GM21528 (cell line): ENCODE measurements around the gene PSMD10.

Source experiments
- ATAC-seq: cut with Tn5 transposase; IDR thresholded peaks from one replicate; pipeline ENCODE4 v1.9.1; 2021; ENCODE audit warnings: mild to moderate bottlenecking, moderate library complexity; ENCODE audit not compliant: unreplicated experiment, low FRiP score

Gene PSMD10

GRCh38 chrX:108091264-108091877 lies at the start of gene PSMD10, which contains the start of gene ATG4A:
Gene PSMD10 (minus strand): TSS chrX:108091542. CDS start chrX:108091520, 22 bp downstream.
Gene ATG4A (plus strand): TSS chrX:108091778. CDS start chrX:108091827, 49 bp downstream.
- peak; percentile 98 for ATAC-seq

DNA sequence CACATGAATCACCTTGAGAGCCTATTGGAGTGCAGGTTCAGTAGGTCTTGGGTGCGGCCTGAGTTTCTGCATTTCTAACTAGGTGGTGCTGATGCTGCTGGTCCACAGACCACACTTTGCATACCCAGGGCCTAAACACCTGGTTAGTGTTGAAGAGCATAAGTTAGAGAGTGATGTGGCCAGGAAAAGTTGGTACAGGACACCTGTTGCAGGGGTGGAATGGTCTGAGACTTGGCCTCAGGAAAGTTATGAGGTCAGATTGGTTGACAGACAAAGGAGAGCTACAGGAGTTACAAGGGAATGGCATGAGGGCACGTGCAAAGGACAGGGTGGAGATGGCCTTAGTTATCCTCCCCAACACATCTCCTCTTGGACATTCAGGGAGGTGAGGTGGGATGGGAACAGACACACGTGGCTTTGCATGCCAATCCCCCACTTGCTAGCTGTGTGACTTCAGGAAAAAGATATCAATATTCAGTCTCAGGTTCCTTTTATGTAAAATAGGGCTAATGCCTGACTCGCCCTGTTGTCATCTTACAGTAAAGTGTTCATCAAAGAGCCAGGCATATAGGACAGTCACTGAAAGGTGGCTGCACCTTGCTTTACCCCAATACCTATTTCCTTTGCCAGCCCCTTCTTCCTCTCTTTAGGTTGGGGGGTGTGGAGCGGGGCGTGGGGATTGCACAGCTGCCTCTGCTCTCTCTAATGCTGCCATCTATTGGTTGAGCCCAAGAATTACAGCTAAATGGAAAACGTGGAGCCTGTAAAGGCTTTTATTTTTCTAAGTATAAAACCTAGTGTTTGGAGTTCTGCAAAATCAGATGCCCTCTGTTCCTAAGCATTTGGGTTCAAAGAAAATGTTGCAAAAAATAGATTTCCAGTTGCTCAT lies 47.7 kb upstream of the PSMD10 start:
- ATAC-seq = no peak

DNA sequence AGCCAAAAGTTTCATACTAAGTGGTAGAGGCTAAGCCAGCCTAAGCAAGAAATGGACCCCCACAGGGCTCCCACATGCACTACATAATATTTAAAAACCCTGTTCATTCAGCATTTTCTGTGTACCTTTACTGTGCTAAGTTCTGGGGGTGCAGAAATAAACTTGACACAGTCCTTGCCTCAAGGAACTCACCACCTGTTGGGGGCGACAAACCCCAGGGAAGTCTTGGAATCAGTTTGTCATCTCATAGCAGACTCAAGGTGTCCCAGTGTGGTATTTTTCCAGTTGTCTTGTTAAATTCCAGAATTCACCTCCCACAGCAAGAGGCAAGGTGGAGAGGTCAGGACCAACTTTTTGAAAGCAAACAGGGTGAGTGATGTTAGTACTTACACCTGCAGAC lies 43.4 kb upstream of the PSMD10 start:
- no peak for ATAC-seq

DNA sequence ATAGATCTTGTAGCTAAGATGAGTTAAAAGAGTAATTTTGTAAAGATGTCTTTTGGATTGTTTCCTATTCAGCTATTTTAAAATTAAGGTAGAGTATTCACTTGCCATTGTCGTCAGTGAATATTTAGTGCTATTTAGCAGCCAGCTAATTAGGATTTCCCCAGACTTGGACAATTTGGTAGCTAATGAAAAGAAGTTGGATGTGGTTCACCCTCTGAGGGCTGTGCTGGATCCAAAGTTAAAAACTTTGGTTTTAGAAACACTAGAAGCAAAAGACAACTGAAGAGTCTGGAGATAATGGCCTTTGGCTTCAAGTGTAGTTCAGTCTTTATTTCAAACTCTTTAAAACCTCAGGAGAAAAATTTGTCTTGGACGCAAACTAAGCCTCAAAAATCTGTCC lies 41.5 kb upstream of the PSMD10 start:
- ATAC-seq = no peak

GRCh38 chrX:108132034-108132433 lies 40.7 kb upstream of the PSMD10 start:
- no peak for ATAC-seq

GRCh38 chrX:108131471-108131870 lies 40.1 kb upstream of the PSMD10 start:
- no peak for ATAC-seq

- no peak for ATAC-seq
Measured at GRCh38 chrX:108130889-108131288, 39.5 kb upstream of the PSMD10 start.

GRCh38 chrX:108127152-108127551 lies 35.8 kb upstream of the PSMD10 start:
- ATAC-seq = no peak

DNA sequence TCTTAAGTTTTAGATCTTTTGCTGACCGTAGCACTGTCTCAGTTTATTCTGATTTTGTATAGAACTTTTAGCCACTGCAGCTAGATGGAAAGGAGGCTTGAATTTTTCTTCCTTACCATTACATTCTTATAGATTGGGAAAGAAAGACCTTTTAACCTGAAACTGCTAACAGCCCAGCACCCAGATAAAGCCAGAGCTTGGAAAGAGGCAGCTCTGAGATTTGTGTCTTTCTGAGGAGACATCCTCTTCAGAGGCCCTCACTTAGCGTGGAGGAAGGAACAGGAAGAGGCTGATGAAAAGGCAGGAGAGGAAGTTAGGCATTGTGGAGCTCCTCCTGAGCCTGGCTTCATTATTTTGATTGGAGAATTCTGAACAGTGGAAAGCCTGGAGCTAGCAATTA lies 35.3 kb upstream of the PSMD10 start:
- no peak for ATAC-seq

GRCh38 chrX:108123591-108124366 lies 32.4 kb upstream of the PSMD10 start:
- no peak for ATAC-seq

GRCh38 chrX:108122748-108123147 lies 31.4 kb upstream of the PSMD10 start:
- ATAC-seq = no peak

DNA sequence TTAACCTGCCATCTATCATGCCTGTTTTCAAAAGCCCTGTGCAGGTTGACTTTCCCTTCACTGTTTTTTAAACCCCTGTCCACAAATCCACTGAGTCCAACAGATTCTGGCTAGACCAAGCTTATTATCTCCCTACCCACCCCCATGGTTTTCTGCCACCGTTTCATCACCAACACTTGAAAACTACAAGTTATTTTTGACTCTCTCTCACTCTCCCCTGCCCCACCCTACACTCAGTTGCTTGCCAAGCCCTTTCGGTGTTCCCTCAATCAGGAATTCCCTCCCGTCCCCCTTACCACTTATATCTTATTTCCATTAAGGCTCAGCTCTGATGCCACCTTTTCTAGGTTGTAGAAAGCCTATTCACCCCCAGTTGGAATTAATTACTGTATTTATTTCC lies 29.9 kb upstream of the PSMD10 start:
- ATAC-seq = no peak

DNA sequence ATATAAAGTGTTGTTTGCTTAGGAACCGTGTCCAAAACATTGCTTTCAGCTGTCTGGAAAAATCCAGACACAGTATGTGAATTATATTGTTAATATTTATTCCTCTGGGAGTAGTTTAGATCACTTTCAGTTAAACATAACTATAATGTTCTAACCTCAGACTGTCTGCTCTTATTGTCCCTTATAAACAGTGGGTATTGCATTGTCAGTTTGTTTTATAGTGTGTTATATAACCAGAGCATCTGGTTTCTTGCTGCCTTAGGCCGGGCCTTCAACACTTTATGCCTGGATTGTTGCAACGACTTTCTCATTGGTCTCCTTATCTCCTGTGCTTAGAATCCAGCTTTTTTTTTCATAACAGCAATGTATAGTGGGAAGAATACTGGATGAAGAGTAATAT lies 26.6 kb upstream of the PSMD10 start:
- ATAC-seq = no peak

DNA sequence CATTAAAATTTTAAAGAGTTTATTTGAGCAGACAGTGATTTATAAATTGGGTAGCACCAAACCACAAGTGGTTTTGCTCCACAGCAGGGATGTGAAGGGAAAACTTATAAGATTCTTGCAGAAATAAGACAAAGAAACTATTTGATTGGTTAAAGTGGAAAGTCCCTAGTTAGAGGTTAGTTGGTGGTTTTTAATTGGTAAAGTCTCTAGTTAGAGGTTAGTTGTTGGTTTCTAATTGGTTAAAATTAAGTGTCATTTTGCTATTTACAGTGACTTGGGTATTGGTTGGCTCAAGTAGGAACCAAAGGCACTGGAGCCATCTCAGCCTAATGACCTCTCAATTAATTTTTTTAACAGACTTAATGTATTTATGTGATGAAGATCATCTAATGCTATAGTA lies 23.2 kb upstream of the PSMD10 start:
- no peak for ATAC-seq

- ATAC-seq = no peak
Measured at GRCh38 chrX:108105473-108105872, 14.1 kb upstream of the PSMD10 start.

DNA sequence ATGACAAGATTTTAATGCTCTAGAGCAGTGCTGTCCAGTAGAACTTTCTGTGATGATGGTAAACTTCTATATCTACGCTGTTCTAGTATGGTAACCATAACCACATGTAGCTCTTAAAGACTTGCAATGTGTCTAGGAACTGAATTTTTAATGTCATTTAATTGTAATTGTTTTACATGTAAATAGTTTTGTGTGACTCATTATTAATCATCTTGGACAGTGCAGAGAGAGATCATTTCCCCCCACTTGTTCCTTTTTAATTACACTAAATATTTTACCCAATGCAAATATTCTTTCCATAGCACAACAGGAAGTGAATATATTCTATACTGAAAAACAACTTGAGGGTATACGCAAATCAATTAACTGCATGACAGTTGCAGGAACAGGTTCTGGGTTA lies 6.0 kb upstream of the PSMD10 start:
- ATAC-seq = no peak

GRCh38 chrX:108091878-108092291 lies 543 bp upstream of the PSMD10 start:
- peak; percentile 50 for ATAC-seq

DNA sequence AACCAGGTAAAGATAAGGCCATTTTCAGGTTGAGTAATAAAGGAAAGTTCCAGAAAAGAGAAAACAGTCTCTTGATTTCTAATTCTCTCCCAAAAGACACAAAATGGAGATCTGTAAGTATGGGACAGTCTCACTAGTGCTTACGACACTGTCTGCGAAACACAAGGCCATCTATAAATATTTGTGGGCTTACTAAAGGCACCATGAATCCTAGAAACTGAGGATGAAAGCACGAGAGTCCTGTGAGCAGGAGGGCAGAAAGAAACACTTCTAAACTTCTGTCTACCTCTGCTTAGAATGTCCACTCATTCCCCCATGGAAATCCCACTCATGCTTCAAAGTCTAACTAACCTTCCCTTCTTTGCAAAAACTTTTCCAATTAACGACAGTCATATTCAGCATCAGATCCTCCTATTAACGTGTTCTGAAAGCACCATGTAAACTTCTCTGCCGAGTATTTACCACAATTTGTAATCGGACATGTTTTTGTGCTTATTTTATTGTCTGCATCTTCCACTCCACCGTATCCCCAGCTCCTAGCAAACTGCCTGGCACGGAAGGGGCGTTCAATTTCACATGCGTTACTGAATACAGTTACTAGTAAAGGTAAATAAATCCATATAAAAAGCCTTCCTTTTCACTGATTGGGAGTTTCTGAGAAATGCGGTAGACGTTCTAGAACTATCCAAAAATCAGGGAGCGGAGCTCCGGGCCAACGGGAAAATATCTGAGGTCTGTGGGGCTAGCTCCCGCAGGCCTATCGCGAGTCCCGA lies 665 bp downstream of the PSMD10 start:
- peak; percentile 7 for ATAC-seq

- ATAC-seq = no peak
Measured at GRCh38 chrX:108088511-108088910, 2.8 kb downstream of the PSMD10 start.

DNA sequence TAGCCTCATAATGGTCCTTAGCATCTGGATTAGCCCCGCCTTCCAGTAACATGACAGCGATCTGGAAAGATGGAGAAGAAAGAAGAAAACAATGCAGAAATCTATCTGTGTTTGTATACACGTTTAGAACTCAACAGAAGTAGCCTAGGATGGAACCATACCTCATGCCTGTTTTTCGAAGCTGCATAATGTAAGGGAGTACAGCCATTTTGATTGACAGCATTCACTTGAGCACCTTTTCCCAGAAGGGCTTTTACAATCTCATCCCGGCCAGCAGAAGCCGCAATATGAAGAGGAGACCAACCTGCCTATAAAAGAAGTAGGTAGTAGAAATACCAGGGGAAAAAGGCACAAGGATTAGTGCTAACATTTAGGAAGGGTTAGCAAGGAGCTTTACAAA lies 3.5 kb downstream of the PSMD10 start:
- ATAC-seq = no peak
